ENCODE results near the gene STARD6. TPM values are rescaled to one million over a fixed set of nuclear protein-coding genes. Genes with fewer than 3 reads are reported as not detected.

Gene STARD6
- total and polyA plus RNA-seq, 12 donors, result 0.06 TPM; not detected in 11

DNA sequence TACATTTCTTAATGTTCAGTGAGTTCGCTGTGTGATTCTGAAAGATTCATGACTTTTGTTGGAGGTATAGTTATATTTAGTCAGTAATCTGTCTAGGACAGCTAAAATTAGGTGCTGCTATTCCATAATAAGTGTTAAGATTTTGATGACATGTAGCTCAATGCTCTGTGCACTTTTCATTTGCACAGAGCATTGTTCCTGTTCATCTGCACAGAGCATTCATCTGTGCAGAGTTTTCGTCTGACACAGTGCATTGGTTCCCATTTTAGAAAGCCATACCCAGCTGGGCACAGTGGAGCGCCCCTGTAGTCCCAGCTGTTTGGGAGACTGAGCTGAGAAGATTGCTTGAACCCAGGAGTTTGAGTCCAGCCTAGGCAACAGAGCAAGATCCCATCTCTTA lies 79.8 kb downstream of the STARD6 start:
- peaks cover 0 to 21% of the 10 kb centered on the region in 2 donors for H3K36me3 ChIP-seq (replicated peaks in 1 of 2)
- no peak for DNase-seq
- no peaks in the 10 kb centered on the region for H3K27me3 ChIP-seq
- WGBS, 4 donors, result 89 to 100% (median 96%) methylated on average over 3 of the region's 3 CpGs
- H3K27ac ChIP-seq, result no peak overlapping the region
- H3K4me1 ChIP-seq (replicated peaks in 1 of 2), result peaks cover 3 to 8% of the 10 kb centered on the region in 2 donors
- intact Hi-C loops (cut with DNase I), result no loop called here
- TF ChIP-seq CTCF (IDR thresholded peaks at IDR 0.05), result no peak
- no peak for TF ChIP-seq POLR2A (IDR thresholded peaks at IDR 0.05)
- H3K4me3 ChIP-seq, result no peak overlapping the region
- H3K9me3 ChIP-seq (replicated peaks in 1 of 3), result no peaks in the 10 kb centered on the region

Small RNA genes within 50 kb of the gene (small RNA-seq; reads per million reads assigned to genes)
- 0 to 0.17 reads per million in 2 donors for gene SNRPGP2

Other genes with a start within 250 kb of the STARD6 start
- 10 to 100 TPM; 13.5 to 70.8 (median 27.8) TPM for gene MBD2, start 133.2 kb downstream of the STARD6 start, total RNA-seq
- gene MBD2, start 133.2 kb downstream of the STARD6 start, polyA plus RNA-seq, result 10 to 100 TPM; 27.6 to 51.3 (median 32.4) TPM
- gene POLI, start 88.3 kb downstream of the STARD6 start, total RNA-seq, result 10 to 100 TPM; 14.0 to 70.8 (median 36.4) TPM
- gene POLI, start 88.3 kb downstream of the STARD6 start, polyA plus RNA-seq, result 10 to 100 TPM; 18.9 to 52.2 (median 32.8) TPM
- gene C18orf54, start within 50 bp of the STARD6 start, total RNA-seq, result 1 to 10 TPM in 5 of 9 donors, under 1 TPM in 4; 0.06 to 2.4 (median 1.0) TPM
- under 1 TPM; 0.30 to 0.84 (median 0.64) TPM for gene C18orf54, start within 50 bp of the STARD6 start, polyA plus RNA-seq
- not detected for gene DYNAP, start 233.4 kb upstream of the STARD6 start, total RNA-seq
- gene DYNAP, start 233.4 kb upstream of the STARD6 start, polyA plus RNA-seq, result not detected